Erythroblast (primary cell): ENCODE measurements around the gene PTPRT.

Experiments
- GATA1 ChIP-seq: IDR thresholded peaks from 2 replicates; pipeline ENCODE4 v1.6.1; 2011; ENCODE audit warnings: low read depth, mild to moderate bottlenecking, control low read depth, low read length, moderate library complexity
- POLR2A ChIP-seq: IDR thresholded peaks from 2 replicates; pipeline ENCODE4 v1.6.1; 2011; ENCODE audit warnings: mild to moderate bottlenecking, low read length

GRCh38 chr20:42259389-42259788 lies 930.3 kb downstream of the PTPRT start:
- TF ChIP-seq POLR2A (no peak), GATA1 (no peak)
